HepG2 (cell line): Measurements from ENCODE around the gene NPPA. TPM values are rescaled to one million over a fixed set of nuclear protein-coding genes. Genes with fewer than 3 reads are reported as not detected.

Experiments used
- ERF ChIP-seq: IDR thresholded peaks from 2 replicates; pipeline ENCODE4 v1.6.1; 2018; ENCODE audit warnings: missing biosample characterization, missing genetic modification reagents
- FOXJ3 ChIP-seq: sonication (generic); formaldehyde crosslinking; IDR thresholded peaks from 2 replicates; pipeline ENCODE4 v1.4.0; 2020; ENCODE audit warnings: missing genetic modification reagents, mild to moderate bottlenecking, borderline replicate concordance
- IRF9 ChIP-seq: sonication (generic); formaldehyde crosslinking; IDR thresholded peaks from 2 replicates; pipeline ENCODE4 v1.8.0; 2022; ENCODE audit warnings: missing genetic modification reagents, mild to moderate bottlenecking, borderline replicate concordance
- JDP2 ChIP-seq: sonication (generic); formaldehyde crosslinking; IDR thresholded peaks from 2 replicates; pipeline ENCODE4 v1.8.1; 2022; ENCODE audit warnings: missing genetic modification reagents, borderline replicate concordance
- MED13 ChIP-seq: sonication (generic); formaldehyde crosslinking; IDR thresholded peaks from 2 replicates; pipeline ENCODE4 v1.5.0; 2020; ENCODE audit warnings: missing genetic modification reagents
- MYNN ChIP-seq: sonication (generic); formaldehyde crosslinking; IDR thresholded peaks from 2 replicates; pipeline ENCODE4 v1.4.0; 2020; ENCODE audit warnings: mild to moderate bottlenecking, low read depth, missing genetic modification reagents
- NONO ChIP-seq, 2 experiments: fragments of 450-650 bp in 1 of 2; sonication (generic) in 1 of 2; formaldehyde crosslinking in 1 of 2; IDR thresholded peaks in 1 of 2; conservative IDR thresholded peaks in 1 of 2; 2 replicates each; pipeline versions ENCODE4 v1.6.1 to v1.8.0; 2017 to 2022; ENCODE audit warnings: mild to moderate bottlenecking in 1 of 2, missing genetic modification reagents in 1 of 2, moderate library complexity in 1 of 2
- PCBP1 ChIP-seq: fragments of 200-400 bp; formaldehyde crosslinking; IDR thresholded peaks from 2 replicates; pipeline ENCODE4 v1.6.1; 2017; ENCODE audit warnings: mild to moderate bottlenecking, low read depth, low read length, borderline replicate concordance
- POLR2AphosphoS5 ChIP-seq: IDR thresholded peaks from 2 replicates; pipeline ENCODE4 v1.6.1; 2012; ENCODE audit warnings: low read depth, low read length
- RXRA ChIP-seq: sonication (generic); formaldehyde crosslinking; IDR thresholded peaks from 2 replicates; pipeline ENCODE4 v1.5.1; 2020; ENCODE audit warnings: missing genetic modification reagents
- RXRB ChIP-seq: IDR thresholded peaks from 2 replicates; pipeline ENCODE4 v1.6.1; 2016; ENCODE audit warnings: borderline replicate concordance, missing genetic modification reagents, missing compliant biosample characterization
- SAP130 ChIP-seq: IDR thresholded peaks from 2 replicates; pipeline ENCODE4 v1.6.1; 2016; ENCODE audit warnings: low read depth
- SMAD1 ChIP-seq: sonication (generic); formaldehyde crosslinking; IDR thresholded peaks from 2 replicates; pipeline ENCODE4 v1.4.0; 2020; ENCODE audit warnings: missing genetic modification reagents, low read depth, mild to moderate bottlenecking, borderline replicate concordance
- SOX5 ChIP-seq: IDR thresholded peaks from 2 replicates; pipeline ENCODE4 v1.6.1; 2016; ENCODE audit warnings: borderline replicate concordance
- SRF ChIP-seq: IDR thresholded peaks from 2 replicates; pipeline ENCODE4 v1.6.1; 2011; ENCODE audit warnings: mild to moderate bottlenecking, low read depth, low read length, moderate library complexity
- ZBTB25 ChIP-seq: IDR thresholded peaks from 2 replicates; pipeline ENCODE4 v1.6.1; 2018; ENCODE audit warnings: missing genetic modification reagents
- ZBTB38 ChIP-seq: sonication (generic); formaldehyde crosslinking; IDR thresholded peaks from 2 replicates; pipeline ENCODE4 v1.5.1; 2020; ENCODE audit warnings: mild to moderate bottlenecking, missing genetic modification reagents
- ZFX ChIP-seq: sonication (generic); formaldehyde crosslinking; IDR thresholded peaks from 2 replicates; pipeline ENCODE4 v1.4.0; 2020; ENCODE audit warnings: mild to moderate bottlenecking, low read depth, missing genetic modification reagents, moderate library complexity
- ZMYM4 ChIP-seq: sonication (generic); formaldehyde crosslinking; IDR thresholded peaks from 2 replicates; pipeline ENCODE4 v1.8.1; 2023; ENCODE audit warnings: mild to moderate bottlenecking, missing genetic modification reagents
- ZNF138 ChIP-seq: sonication (generic); formaldehyde crosslinking; IDR thresholded peaks from 2 replicates; pipeline ENCODE4 v1.5.0; 2020; ENCODE audit warnings: mild to moderate bottlenecking, low read depth, missing genetic modification reagents
- ZNF274 ChIP-seq: sonication (generic); formaldehyde crosslinking; IDR thresholded peaks from 2 replicates; pipeline ENCODE4 v1.5.1; 2020; ENCODE audit warnings: mild to moderate bottlenecking, missing genetic modification reagents
- ZNF383 ChIP-seq: sonication (generic); formaldehyde crosslinking; IDR thresholded peaks from 2 replicates; pipeline ENCODE4 v1.4.0; 2020; ENCODE audit warnings: missing genetic modification reagents, mild to moderate bottlenecking, borderline replicate concordance
- ZNF687 ChIP-seq: sonication (generic); formaldehyde crosslinking; IDR thresholded peaks from 2 replicates; pipeline ENCODE4 v1.5.1; 2020; ENCODE audit warnings: mild to moderate bottlenecking, missing genetic modification reagents, moderate library complexity
- ZSCAN30 ChIP-seq: sonication (generic); formaldehyde crosslinking; IDR thresholded peaks from 2 replicates; pipeline ENCODE4 v1.5.0; 2020; ENCODE audit warnings: mild to moderate bottlenecking, missing genetic modification reagents
- polyA plus RNA-seq, 8 experiments: library from polyadenylated mRNA; depleted of rRNA in 3 of 8; stranded (reverse) in 7 of 8; unstranded in 1 of 8; fragments of >200 nt; fragmentation: Illumina TruSeq in 4 of 8; extraction: Trizol in 4 of 8; gene quantifications; 2 replicates each; pipeline versions ENCODE4 v1.2.1 to v1.2.3, GENCODE V29; 2011 to 2016; ENCODE audit warnings: low read depth in 4 of 8, missing spikeins in 1 of 8, mixed read lengths in 1 of 8; ENCODE audit not compliant: insufficient read depth in 1 of 8
- total RNA-seq, 5 experiments: library from RNA; depleted of rRNA; stranded (reverse); fragments of >200 nt; fragmentation: Illumina TruSeq; extraction: Trizol; gene quantifications; 2 replicates each; pipeline ENCODE4 v1.2.3, GENCODE V29; 2016; ENCODE audit warnings: low read depth in 1 of 5

Gene NPPA
- total and polyA plus RNA-seq, 2 of the 13 experiments (the other 11 are each of a cell fraction or from before 2014, with no cell fraction given): not detected

GRCh38 chr1:11802973-11803885 lies 44.4 kb downstream of the NPPA start (continued):
- TF ChIP-seq JDP2 (no peak), NONO (IDR thresholded peaks at IDR 0.05) (no peak), NONO (CRISPR knock-in tag; conservative IDR thresholded peaks at IDR 0.05) (no peak), ZNF138 (CRISPR knock-in tag) (no peak), ZFX (CRISPR knock-in tag) (peak; percentile 27; the same call in 1 of the 2 replicates), MYNN (CRISPR knock-in tag) (no peak), IRF9 (0 out of 2 replicates have a peak, but pooled peaks have one; percentile 30), PCBP1 (no peak), SRF (peak; percentile 74; the same call in 1 of the 2 replicates), MED13 (no peak), ZMYM4 (CRISPR knock-in tag) (peak; percentile 52; the same call in 1 of the 2 replicates), FOXJ3 (CRISPR knock-in tag) (no peak), POLR2AphosphoS5 (peak; percentile 33; the same call in 1 of the 2 replicates), ZSCAN30 (CRISPR knock-in tag) (no peak), ZNF687 (CRISPR knock-in tag) (peak; percentile 74), ZBTB38 (CRISPR knock-in tag) (peak; percentile 35; the same call in 1 of the 2 replicates), ERF (CRISPR knock-in tag) (no peak), RXRA (CRISPR knock-in tag) (no peak; the same call in 1 of the 2 replicates), SOX5 (CRISPR knock-in tag) (no peak), ZNF383 (CRISPR knock-in tag) (no peak), ZNF274 (CRISPR knock-in tag) (peak; percentile 41; the same call in 1 of the 2 replicates), RXRB (CRISPR knock-in tag) (peak; percentile 22; the same call in 1 of the 2 replicates), SAP130 (CRISPR knock-in tag) (peak; percentile 56; the same call in 1 of the 2 replicates), ZBTB25 (no peak), SMAD1 (CRISPR knock-in tag) (peak; percentile 75; the same call in 1 of the 2 replicates)
